GM12892 (cell line): ENCODE measurements around the gene MDFIC.

Source experiments
- POLR2A ChIP-seq: IDR thresholded peaks from 2 replicates; pipeline ENCODE4 v1.6.1; 2011; ENCODE audit warnings: low read depth, low read length, control low read depth
- TAF1 ChIP-seq: IDR thresholded peaks from 2 replicates; pipeline ENCODE4 v1.6.1; 2011; ENCODE audit warnings: low read depth, mild to moderate bottlenecking, control low read depth, low read length, borderline replicate concordance

- TF ChIP-seq POLR2A (no peak), TAF1 (no peak)
Observed at GRCh38 chr7:114966156-114966555, 44.3 kb downstream of the MDFIC start.
